Parathyroid adenoma (tissue), 2 donors: ENCODE measurements around the gene IL23R.

Source experiments
- H2AFZ ChIP-seq: fragments of 300-600 bp; sonication (generic); one replicate; pipeline ENCODE4 v1.7.0; 2017; ENCODE audit warnings: antibody characterized with exemption, mild to moderate bottlenecking
- H3K27ac ChIP-seq: fragments of 300-600 bp; sonication (generic); one replicate; pipeline ENCODE4 v1.7.0; 2017
- H3K27me3 ChIP-seq: fragments of 300-600 bp; sonication (generic); one replicate; pipeline ENCODE4 v1.7.0; 2017; ENCODE audit warnings: low read length; ENCODE audit not compliant: control insufficient read depth, insufficient read depth
- H3K36me3 ChIP-seq: fragments of 300-600 bp; sonication (generic); one replicate; pipeline ENCODE4 v1.7.0; 2017; ENCODE audit warnings: low read length; ENCODE audit not compliant: control insufficient read depth, insufficient read depth
- H3K4me1 ChIP-seq: fragments of 300-600 bp; sonication (generic); one replicate; pipeline ENCODE4 v1.7.0; 2017; ENCODE audit warnings: control low read depth
- H3K4me2 ChIP-seq: fragments of 300-600 bp; sonication (generic); one replicate; pipeline ENCODE4 v1.7.0; 2017; ENCODE audit warnings: low read length
- H3K4me3 ChIP-seq: fragments of 300-600 bp; sonication (generic); one replicate; pipeline ENCODE4 v1.7.0; 2017; ENCODE audit warnings: low read depth, low read length
- H3K79me2 ChIP-seq: fragments of 300-600 bp; sonication (generic); one replicate; pipeline ENCODE4 v1.7.0; 2017; ENCODE audit warnings: control low read depth
- H3K9ac ChIP-seq: fragments of 300-600 bp; sonication (generic); one replicate; pipeline ENCODE4 v1.7.0; 2017; ENCODE audit warnings: mild to moderate bottlenecking
- H3K9me3 ChIP-seq: fragments of 300-600 bp; sonication (generic); one replicate; pipeline ENCODE4 v1.7.0; 2017; ENCODE audit warnings: low read length; ENCODE audit not compliant: control insufficient read depth
- CTCF ChIP-seq: fragments of 300-600 bp; sonication (generic); IDR thresholded peaks from one replicate; pipeline ENCODE4 v1.7.0; 2017; ENCODE audit warnings: antibody characterized with exemption, mild to moderate bottlenecking
- donor health status: primary hyperparathyroidism.

Gene IL23R

DNA sequence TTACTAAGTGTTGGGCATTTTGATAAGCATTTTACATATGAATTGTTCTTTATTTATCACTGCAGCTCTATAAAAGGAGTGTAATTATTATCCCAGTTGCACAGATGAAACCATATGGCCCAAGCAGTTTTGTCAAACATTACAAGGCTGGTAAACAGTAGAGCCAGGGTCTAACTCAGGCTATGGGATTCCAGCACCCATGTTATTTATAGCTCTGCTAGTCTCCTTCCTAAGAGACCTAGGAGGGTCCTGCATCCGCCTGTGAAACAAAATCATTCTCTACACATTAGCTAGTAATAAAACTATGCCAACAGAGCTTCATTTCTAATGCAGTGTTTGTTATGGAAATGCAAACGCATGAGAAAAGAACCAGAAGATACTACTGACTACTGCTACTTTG lies 58.6 kb downstream of the IL23R start:
- no peak overlapping the region for H3K4me3 ChIP-seq
- H3K27me3 ChIP-seq, result no peaks in the 10 kb centered on the region
- H3K9me3 ChIP-seq, result no peaks in the 10 kb centered on the region
- H3K36me3 ChIP-seq, result no peaks in the 10 kb centered on the region
- no peaks in the 10 kb centered on the region for H3K79me2 ChIP-seq
- no peaks in the 10 kb centered on the region for H3K4me1 ChIP-seq
- no peak for TF ChIP-seq CTCF
- no peak overlapping the region for H2AFZ ChIP-seq
- H3K9ac ChIP-seq, result no peak overlapping the region
- H3K4me2 ChIP-seq, result no peak overlapping the region
- no peak overlapping the region for H3K27ac ChIP-seq

GRCh38 chr1:67226688-67227087 lies 60.4 kb downstream of the IL23R start:
- Histone ChIP-seq H3K4me1 (no peaks in the 10 kb centered on the region), H3K36me3 (no peaks in the 10 kb centered on the region), H3K4me3 (no peak overlapping the region), H3K9me3 (no peaks in the 10 kb centered on the region), H2AFZ (no peak overlapping the region), H3K27me3 (no peaks in the 10 kb centered on the region), H3K4me2 (no peak overlapping the region), H3K27ac (no peak overlapping the region), H3K9ac (no peak overlapping the region), H3K79me2 (no peaks in the 10 kb centered on the region)
- no peak for TF ChIP-seq CTCF

- H3K9me3 ChIP-seq, result no peaks in the 10 kb centered on the region
- H3K36me3 ChIP-seq, result no peaks in the 10 kb centered on the region
- H2AFZ ChIP-seq, result no peak overlapping the region
- H3K4me1 ChIP-seq, result no peaks in the 10 kb centered on the region
- H3K27me3 ChIP-seq, result no peaks in the 10 kb centered on the region
- H3K27ac ChIP-seq, result no peak overlapping the region
- H3K4me3 ChIP-seq, result no peak overlapping the region
- no peak overlapping the region for H3K4me2 ChIP-seq
- TF ChIP-seq CTCF, result no peak
- no peaks in the 10 kb centered on the region for H3K79me2 ChIP-seq
- H3K9ac ChIP-seq, result no peak overlapping the region
Observed at GRCh38 chr1:67227196-67227595, 60.9 kb downstream of the IL23R start.

DNA sequence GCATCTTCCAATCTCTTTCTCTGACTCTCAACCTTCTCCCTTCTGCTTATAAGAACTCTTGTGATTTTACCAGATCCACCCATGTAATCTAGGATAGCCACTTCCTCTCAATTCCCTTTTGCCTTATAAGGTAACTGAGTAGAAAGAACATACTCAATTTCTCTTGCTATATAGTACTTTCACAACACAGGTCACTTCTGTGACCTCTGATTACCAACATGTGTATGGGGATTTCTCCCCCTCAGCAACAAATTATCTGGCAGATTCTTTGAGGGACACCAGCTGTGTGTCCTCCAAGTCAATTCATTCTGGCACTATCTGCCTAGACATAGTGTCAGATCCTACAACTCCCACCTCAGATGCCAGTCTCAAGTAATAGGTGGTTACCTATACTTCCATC lies 62.5 kb downstream of the IL23R start:
- no peaks in the 10 kb centered on the region for H3K4me1 ChIP-seq

More for the DNA sequence above, 62.5 kb downstream of the IL23R start:
- Histone ChIP-seq H3K9me3 (no peaks in the 10 kb centered on the region), H3K27ac (no peak overlapping the region), H3K4me3 (no peak overlapping the region), H3K36me3 (no peaks in the 10 kb centered on the region), H3K9ac (no peak overlapping the region), H3K4me2 (no peak overlapping the region), H3K27me3 (no peaks in the 10 kb centered on the region), H3K79me2 (no peaks in the 10 kb centered on the region), H2AFZ (no peak overlapping the region)
- TF ChIP-seq CTCF, result no peak
